HG03045 (cell line): ENCODE results near the gene ASAP2.

ENCODE experiments used
- ATAC-seq: cut with Tn5 transposase; IDR thresholded peaks from one replicate; pipeline ENCODE4 v1.9.1; 2021; ENCODE audit warnings: mild to moderate bottlenecking, moderate library complexity; ENCODE audit not compliant: unreplicated experiment

ASAP2 gene

GRCh38 chr2:9315280-9315847 is 108.8 kb downstream of the ASAP2 start:
- ATAC-seq, result no peak

DNA sequence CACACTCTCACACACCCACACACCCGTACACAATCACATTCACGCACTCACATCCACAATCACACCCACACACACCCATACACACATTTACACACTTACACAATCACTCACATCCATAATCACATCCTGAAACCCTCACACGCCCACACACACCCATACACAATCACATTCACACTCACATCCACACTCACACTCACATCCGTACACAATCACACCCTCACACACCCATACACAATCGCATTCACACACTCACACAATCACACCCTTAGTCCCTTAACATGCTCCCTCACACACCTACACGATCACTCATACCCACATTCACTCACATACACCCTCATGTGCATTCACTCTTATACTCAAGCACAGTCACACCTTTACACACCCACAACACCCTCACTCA is 110.9 kb downstream of the ASAP2 start:
- ATAC-seq, result no peak

GRCh38 chr2:9318461-9319337 is 112.1 kb downstream of the ASAP2 start:
- ATAC-seq, result no peak

- no peak for ATAC-seq
Measured at GRCh38 chr2:9319338-9319715, 112.7 kb downstream of the ASAP2 start.

- ATAC-seq, result no peak
Measured at GRCh38 chr2:9322576-9322975, 116.0 kb downstream of the ASAP2 start.

DNA sequence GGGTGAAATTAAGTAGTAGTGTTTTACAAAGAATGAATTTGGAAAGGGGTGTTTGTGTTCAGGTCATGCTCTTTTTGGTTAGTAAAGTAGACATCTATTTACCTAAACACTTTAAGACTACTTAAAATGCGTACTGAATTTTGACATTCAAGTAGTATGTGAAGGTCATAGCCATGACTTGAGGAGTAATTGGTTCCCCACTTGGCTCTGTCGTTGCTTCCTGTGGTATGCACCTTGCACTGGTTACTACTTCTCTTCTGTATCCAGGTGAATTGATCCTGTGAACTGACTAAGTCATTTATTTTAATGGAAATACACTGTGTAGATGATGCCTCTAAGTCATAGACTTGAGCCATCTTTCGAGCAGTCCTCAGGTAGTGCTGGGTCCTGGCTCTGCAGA is 118.8 kb downstream of the ASAP2 start:
- ATAC-seq, result no peak

DNA sequence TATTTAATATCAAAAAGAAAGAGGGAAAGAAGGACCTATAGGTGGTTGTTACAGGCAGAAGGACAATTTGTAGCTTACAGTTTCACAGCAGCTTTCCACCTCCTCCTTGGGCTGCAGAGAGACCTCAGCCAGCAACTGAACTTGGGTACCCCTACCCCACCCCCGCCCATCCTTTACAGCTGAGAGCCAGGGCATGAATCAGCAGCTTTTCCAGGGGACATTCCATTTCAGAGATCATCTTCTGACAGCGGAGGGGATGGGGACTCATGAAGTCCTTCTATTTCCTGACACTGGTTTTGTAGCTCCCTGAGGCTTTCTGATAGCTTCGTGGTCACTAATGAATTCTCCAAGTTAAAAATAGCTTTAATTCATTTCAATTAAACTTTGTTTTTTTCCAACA is 120.4 kb downstream of the ASAP2 start:
- ATAC-seq, result no peak

GRCh38 chr2:9327873-9328352 is 121.3 kb downstream of the ASAP2 start:
- ATAC-seq, result no peak

DNA sequence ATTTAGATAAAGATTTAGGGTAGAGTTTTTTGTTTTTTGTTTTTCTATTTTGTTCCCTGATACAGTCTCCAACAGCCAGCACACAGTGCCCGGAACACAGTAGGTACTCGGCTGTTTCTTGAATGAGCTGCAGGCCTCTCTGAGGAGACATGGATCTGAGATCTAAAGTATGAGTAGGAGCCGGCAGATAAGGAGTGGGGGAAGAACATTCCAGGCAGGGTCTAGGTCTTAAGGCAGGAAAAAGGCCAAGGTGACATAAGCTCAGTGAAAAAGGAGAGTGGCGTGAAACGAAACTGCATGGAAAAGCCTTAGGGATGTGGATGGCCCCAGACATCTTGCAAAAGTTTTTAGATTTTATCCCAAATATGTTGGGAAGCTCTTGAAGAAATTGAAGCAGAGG is 122.3 kb downstream of the ASAP2 start:
- ATAC-seq, result no peak

GRCh38 chr2:9329497-9329896 is 122.9 kb downstream of the ASAP2 start:
- no peak for ATAC-seq

DNA sequence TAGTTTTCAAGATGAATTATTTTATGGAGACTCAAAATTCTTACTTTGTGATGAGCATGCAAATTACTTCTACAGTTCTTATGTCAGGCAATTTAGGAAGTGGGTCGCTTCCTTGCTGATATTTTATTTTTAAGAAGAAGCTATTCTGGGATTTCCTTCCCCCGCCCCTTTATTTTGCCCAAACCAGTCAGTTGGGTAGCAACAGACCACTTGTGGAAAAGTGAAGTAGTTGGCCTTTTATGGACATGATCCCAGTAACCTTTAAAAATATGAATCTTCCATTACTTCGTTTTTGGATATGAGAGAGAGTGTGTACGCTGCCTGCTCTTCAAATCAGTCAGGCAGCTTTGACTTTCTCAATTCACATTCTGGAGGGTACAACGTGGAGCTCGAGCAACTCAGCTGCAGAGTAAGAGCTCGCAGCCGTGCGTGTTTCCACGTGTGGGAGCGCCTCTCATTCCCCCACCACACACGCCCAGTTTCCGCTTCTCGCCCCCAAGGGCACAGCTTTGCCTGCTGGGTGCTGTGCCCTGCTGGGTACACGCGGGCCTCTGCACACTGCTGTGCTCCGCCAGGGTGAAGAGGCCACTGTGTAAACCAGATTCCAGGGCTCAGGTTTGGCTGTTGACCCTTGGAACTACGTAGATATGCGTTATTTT is 124.1 kb downstream of the ASAP2 start:
- ATAC-seq, result no peak

- no peak for ATAC-seq
Measured at GRCh38 chr2:9331704-9332103, 125.1 kb downstream of the ASAP2 start.

DNA sequence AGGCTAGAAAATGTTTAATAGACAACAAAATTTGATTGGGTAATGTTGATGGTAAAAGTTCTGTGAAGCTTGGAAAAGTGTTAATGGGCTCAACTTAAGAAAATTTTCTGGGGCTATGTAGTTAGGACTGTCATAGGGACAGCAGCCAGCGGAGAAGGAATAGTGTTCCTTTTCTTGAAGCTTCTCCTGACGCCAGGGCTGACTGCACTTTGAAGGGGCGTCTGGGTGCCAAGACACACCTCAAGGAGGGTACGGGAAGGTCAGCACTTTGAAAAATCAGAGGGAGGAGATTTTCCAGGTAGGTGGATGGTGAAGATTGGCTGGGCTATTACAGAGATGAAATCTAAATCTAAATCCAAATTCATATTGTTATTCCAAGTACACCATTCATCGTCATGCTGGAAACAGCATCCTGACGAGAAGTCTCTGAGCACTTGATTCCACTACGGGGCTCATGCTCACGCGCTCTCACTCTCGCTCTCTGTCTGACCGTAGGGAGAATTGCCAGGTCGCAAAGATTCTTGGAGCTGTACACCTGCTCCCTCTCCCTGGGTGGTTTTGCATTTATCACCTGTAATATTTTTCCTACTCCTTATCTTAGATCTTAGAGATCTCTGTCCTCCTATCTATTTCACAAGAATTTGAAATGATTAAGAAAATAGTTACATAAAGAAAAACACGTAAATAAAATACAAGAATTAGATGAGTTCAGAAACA is 125.7 kb downstream of the ASAP2 start:
- no peak for ATAC-seq

DNA sequence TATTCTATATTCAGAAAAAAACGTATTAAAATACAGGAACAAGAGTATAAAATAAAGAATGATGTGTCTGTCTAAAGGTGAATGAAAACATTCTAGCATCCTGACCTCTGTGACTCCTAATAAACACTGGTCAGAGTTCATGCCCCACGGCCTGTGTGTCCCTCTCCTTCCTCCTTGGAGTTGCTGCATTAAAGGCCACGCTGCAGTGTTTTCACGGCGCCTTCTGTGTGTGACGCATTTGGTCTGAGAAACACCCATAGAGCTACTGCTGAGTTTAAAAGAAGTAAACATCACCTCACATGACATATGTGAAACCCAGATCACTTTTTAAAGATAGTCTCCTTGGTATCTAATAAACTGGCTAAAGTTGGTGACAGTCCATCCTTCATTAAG is 126.2 kb downstream of the ASAP2 start:
- no peak for ATAC-seq

DNA sequence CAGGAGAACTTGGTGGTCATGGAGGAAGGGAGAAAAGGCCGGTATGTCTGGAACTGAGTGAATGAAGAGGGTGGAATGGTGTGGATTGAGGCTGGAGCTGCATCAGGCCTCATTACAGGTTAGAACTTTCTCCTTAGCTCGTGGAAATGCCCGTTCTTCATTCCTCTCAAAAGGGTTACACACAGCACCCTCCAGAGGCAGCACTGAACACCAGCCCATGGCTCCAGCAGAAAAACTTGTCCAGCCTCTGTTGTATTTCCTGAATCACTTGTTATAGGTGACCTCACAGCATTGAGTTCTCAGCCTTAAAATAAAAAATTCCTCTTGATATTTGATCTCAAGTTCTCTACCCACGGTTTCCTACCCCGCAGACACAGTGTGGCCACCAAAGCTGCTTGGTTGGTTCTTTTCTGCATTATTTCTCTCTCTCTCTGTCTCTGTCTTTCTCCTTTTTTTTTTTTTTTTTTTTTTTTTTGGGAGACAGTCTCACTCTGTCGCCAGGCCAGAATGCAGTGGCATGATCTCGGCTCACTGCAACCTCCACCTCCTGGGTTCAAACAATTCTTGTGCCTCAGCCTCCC is 127.1 kb downstream of the ASAP2 start:
- no peak for ATAC-seq

DNA sequence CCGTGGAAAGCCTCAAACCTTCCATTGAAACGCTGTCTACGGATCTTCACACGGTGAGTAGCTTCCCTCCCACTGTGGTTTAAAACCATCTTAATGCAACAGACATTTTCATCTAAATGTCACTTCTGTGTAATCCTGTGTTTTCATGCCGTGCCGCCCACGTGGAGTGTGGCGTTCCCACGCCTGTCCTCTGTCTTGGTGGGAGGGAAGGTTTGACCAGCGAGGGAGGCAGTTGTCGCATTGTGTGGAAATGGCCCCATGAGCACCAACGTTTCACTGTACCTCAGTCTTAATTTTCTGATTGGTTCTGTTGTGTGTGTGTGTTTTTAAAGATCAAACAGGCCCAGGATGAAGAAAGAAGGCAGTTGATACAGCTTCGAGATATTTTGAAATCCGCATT is 128.1 kb downstream of the ASAP2 start:
- ATAC-seq, result no peak

- no peak for ATAC-seq
Measured at GRCh38 chr2:9335322-9335832, 128.8 kb downstream of the ASAP2 start.

GRCh38 chr2:9336241-9336575 is 129.6 kb downstream of the ASAP2 start:
- ATAC-seq, result no peak

DNA sequence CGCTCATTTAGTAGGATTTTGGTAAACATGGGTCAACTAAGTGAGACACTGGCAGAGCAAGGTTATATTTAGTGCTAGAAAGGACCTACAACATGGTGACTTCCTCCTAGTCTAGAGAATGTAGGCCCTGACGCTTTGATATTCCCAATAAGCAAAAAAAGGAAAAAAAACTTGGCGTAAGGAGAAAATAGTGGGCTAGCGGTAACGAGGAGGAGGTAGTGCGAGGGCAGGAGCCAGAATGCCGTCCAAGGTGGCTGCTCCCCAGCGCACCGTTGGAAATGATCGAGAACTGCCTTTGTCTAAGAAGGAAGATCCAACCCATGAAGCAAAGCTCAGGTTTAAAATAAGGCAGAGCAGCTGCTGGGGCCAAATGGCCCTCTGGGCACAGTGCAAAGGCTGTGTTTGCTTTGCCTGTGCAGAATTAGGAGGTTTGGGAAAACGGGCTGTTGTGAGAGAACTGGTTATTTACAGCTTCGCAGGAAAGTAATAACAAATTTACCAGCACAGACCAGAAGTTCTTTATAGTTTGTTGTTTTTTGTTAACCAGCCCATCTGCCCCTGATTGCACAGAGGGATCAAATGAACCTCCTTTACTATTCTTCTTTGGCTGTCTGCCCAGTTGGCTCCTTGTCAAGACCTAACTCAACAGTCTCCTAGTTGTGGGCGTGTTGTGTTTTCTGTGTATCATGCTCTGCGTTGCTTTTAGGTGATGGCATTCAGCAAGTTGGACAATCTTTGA is 130.1 kb downstream of the ASAP2 start:
- ATAC-seq, result no peak

DNA sequence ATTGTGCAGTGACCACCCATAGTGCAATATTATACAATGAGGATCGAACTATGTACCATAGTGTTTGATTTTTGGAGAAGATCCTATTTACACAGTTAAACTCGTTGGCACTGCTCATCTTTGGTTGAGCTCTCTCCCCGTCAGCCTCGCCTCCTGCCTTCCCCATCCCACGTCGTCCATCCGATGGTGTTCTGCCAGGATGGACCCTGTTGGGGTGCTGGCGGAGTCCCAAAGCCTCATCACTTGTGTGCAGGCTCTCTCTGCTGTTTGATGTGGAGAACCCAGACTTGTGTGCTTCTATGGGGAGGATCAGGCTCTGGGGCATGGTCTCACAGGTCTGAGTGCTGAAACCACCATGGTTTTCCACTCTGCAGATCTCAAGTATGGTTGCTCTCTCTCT is 131.3 kb downstream of the ASAP2 start:
- ATAC-seq, result no peak
